Right renal cortex interstitium (tissue), 3 donors: ENCODE data around the gene OAT. TPM values are rescaled to one million over a fixed set of nuclear protein-coding genes. Genes with fewer than 3 reads are reported as not detected.

Experiments
- DNase-seq, 3 donors: peaks; one replicate each; pipeline ENCODE4 v3.0.0-alpha.2; 2013; ENCODE audit warnings: low read depth in 3 of 3, low spot score in 2 of 3
- polyA plus RNA-seq, 3 donors: library from polyadenylated mRNA; unstranded; fragments of 120-200 nt; gene quantifications; one replicate each; pipeline ENCODE4 v1.2.1, GENCODE V29; 2013; ENCODE audit not compliant: insufficient read length in 3 of 3

The OAT gene
- polyA plus RNA-seq, 3 donors = 93.1 to 99.6 (median 98.6) TPM

GRCh38 chr10:124408357-124408756 lies 10.4 kb downstream of the OAT start:
- DNase-seq = no peak

GRCh38 chr10:124407456-124407855 lies 11.3 kb downstream of the OAT start:
- DNase-seq = no peak

- DNase-seq = peak; percentile 61 to 74 (median 66)
These were observed 15.2 kb downstream of the OAT start for GRCh38 chr10:124403548-124403947.

GRCh38 chr10:124402273-124402672 lies 16.4 kb downstream of the OAT start:
- no peak for DNase-seq

- no peak for DNase-seq
These were observed 17.1 kb downstream of the OAT start for GRCh38 chr10:124401633-124402032.

- no peak for DNase-seq
These were observed 24.1 kb downstream of the OAT start for GRCh38 chr10:124394583-124394982.

- no peak for DNase-seq
These were observed 25.9 kb downstream of the OAT start for GRCh38 chr10:124392626-124393342.

GRCh38 chr10:124390471-124391187 lies 28.1 kb downstream of the OAT start:
- DNase-seq = no peak

- DNase-seq = no peak
These were observed 28.9 kb downstream of the OAT start for GRCh38 chr10:124389613-124390361.

GRCh38 chr10:124388823-124389612 lies 29.7 kb downstream of the OAT start:
- peak; percentile 63 to 77 (median 73) for DNase-seq

- no peak for DNase-seq
These were observed 30.3 kb downstream of the OAT start for GRCh38 chr10:124388476-124388822.

- no peak for DNase-seq
These were observed 31.4 kb downstream of the OAT start for GRCh38 chr10:124387078-124387874.

GRCh38 chr10:124386186-124387077 lies 32.3 kb downstream of the OAT start:
- DNase-seq = no peak

- DNase-seq = no peak
These were observed 33.0 kb downstream of the OAT start for GRCh38 chr10:124385627-124386185.

- DNase-seq = no peak
These were observed 34.0 kb downstream of the OAT start for GRCh38 chr10:124384591-124385190.

GRCh38 chr10:124384172-124384571 lies 34.6 kb downstream of the OAT start:
- DNase-seq = no peak

- DNase-seq = no peak
These were observed 35.2 kb downstream of the OAT start for GRCh38 chr10:124383496-124383895.

GRCh38 chr10:124381011-124381611 lies 37.6 kb downstream of the OAT start:
- DNase-seq = no peak
